ENCODE results near the gene LPO.

LPO gene

GRCh38 chr17:58238147-58238634 lies at the start of gene LPO:
LPO (plus strand) TSS chr17:58238584; CDS start chr17:58242980, 4,396 bp downstream.
- DNase-seq, result no peak

- no peak for DNase-seq
Observed at GRCh38 chr17:58189436-58190146, 48.8 kb upstream of the LPO start.

- peak; percentile 4 for DNase-seq
Observed at GRCh38 chr17:58191241-58191896, 47.0 kb upstream of the LPO start.

GRCh38 chr17:58192612-58193011 lies 45.8 kb upstream of the LPO start, which contains the start of gene EPX:
EPX (plus strand) TSS chr17:58192726; CDS start chr17:58192847, 121 bp downstream.
- DNase-seq, result no peak

GRCh38 chr17:58193641-58194255 lies 44.6 kb upstream of the LPO start:
- DNase-seq, result no peak

GRCh38 chr17:58195518-58196123 lies 42.8 kb upstream of the LPO start:
- DNase-seq, result no peak

GRCh38 chr17:58196610-58197009 lies 41.8 kb upstream of the LPO start:
- no peak for DNase-seq

- DNase-seq, result peak; percentile 72
Observed at GRCh38 chr17:58200024-58200633, 38.3 kb upstream of the LPO start.

- DNase-seq, result no peak
Observed at GRCh38 chr17:58202859-58203258, 35.5 kb upstream of the LPO start.

- DNase-seq, result no peak
Observed at GRCh38 chr17:58204796-58205195, 33.6 kb upstream of the LPO start.

GRCh38 chr17:58205936-58206335 lies 32.4 kb upstream of the LPO start:
- DNase-seq, result no peak

GRCh38 chr17:58207451-58207850 lies 30.9 kb upstream of the LPO start:
- no peak for DNase-seq

- no peak for DNase-seq
Observed at GRCh38 chr17:58208344-58208743, 30.0 kb upstream of the LPO start.

- no peak for DNase-seq
Observed at GRCh38 chr17:58210922-58211321, 27.5 kb upstream of the LPO start.

GRCh38 chr17:58215685-58216084 lies 22.7 kb upstream of the LPO start:
- no peak for DNase-seq

GRCh38 chr17:58217766-58218165 lies 20.6 kb upstream of the LPO start:
- DNase-seq, result no peak

GRCh38 chr17:58219007-58219788 lies 19.2 kb upstream of the LPO start, which contains the start of gene MKS1:
MKS1 (minus strand) TSS chr17:58219255; CDS start chr17:58219230, 25 bp downstream.
- DNase-seq, result peak; percentile 92

- no peak for DNase-seq
Observed at GRCh38 chr17:58219789-58220183, 18.6 kb upstream of the LPO start.

GRCh38 chr17:58224315-58224714 lies 14.1 kb upstream of the LPO start:
- no peak for DNase-seq

- DNase-seq, result no peak
Observed at GRCh38 chr17:58227733-58228132, 10.7 kb upstream of the LPO start.

- DNase-seq, result no peak
Observed at GRCh38 chr17:58228679-58229078, 9.7 kb upstream of the LPO start.

- DNase-seq, result no peak
Observed at GRCh38 chr17:58229384-58229783, 9.0 kb upstream of the LPO start.
